ENCODE results near the gene SAMD13.

Gene SAMD13

GRCh38 chr1:84376000-84376910 lies 74.7 kb downstream of the SAMD13 start:
- DNase-seq = no peak

DNA sequence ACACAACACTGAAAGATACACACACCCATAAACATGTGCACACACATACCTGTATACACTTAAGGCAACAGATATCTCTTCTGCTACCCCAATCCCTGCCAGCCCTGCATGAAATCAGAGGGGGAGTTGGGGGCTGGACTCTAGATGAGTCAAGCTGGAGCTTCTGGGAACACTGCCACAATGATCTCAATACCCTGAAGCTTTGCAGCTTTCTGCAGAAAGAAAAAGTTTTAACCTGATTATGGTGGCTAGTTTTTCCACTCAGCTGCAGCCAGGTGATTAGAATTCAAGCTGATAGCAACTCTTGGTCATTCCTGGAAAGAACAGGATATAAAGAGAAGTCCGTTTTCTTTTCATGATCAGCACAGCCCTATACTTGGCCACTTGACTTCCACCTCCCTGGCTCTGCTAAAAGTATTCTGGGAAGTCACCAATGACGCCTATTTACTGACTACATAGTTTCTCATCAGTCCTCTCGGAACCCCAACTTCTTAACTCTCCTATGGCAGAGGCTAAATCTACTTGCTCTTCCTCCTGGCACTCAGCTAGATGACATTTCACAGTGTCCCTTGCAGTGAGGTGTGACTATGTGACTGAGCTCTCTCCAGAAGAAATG lies 76.1 kb downstream of the SAMD13 start:
- no peak for DNase-seq

DNA sequence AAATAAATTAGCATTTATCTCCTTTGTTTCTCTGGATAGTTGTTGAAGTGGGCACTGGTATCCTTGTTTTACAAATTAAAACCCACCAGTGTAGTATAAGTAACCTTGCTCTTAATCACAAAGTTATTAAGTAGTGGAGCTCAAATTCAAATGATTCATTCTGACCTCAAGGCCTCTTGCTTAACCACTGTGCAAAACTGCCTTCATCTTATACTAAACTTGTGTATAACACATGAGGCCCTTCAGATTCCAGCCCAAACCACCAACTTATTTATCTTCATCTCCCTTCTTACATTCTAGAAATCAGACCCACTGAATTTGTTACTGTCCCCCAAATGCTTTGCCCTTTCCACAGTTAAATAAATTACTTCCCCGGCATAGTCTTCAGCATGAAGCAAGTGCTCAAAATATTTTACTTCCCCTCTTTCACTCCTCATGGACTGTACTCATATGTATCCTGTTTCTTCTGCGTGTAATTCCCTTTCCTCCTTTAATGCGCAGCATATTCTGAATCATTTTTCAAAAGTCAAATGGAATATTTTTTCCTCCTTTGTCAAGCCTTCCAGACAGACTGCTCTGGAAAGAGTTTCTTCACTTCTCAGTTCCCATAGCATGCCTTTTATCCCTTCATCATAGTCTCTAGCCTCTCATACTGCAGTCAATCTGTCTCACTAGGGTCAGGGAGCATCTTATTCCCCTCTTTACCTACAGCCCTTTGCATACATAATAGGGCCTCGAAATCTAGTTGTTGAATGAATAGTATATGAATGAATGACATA lies 77.8 kb downstream of the SAMD13 start:
- no peak for DNase-seq

GRCh38 chr1:84379917-84380180 lies 78.3 kb downstream of the SAMD13 start:
- DNase-seq = no peak

GRCh38 chr1:84382127-84382526 lies 80.6 kb downstream of the SAMD13 start:
- DNase-seq = no peak

- no peak for DNase-seq
These were observed 83.8 kb downstream of the SAMD13 start for GRCh38 chr1:84385347-84385746.

DNA sequence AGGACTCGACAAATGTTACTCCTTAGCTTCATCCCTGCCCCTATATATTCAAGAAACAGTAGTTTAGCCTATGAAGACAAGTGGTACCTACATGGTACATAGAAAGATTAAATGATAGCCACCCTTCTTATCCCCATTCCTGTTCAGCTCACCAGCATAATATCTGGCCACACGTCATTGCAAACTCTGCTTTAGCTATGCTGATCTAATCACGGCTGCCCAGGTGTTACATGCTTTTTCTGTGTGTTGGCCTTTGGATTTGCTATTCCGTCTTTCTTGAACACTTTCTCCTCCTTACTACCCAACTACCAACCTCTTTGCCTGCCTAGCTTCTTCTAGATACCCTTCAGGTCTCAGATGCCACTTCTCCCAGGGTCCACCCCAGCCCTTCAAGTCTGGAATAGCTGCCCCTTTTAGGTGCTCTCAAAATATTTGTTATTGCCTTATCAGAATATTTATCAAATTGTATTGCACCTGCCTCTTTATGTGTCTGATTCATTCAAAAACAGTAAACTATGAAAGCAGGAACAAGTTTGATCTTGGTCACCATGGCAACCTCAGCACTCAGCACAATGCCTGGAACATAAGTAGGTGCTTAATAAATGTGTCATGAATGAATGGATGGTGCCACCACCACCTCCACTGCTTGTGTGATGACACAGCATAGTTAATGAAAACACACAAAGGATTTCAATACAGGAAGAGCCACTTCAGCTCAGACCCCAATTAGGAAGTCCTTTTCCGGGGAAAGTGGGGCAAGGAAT lies 85.4 kb downstream of the SAMD13 start:
- DNase-seq = no peak

DNA sequence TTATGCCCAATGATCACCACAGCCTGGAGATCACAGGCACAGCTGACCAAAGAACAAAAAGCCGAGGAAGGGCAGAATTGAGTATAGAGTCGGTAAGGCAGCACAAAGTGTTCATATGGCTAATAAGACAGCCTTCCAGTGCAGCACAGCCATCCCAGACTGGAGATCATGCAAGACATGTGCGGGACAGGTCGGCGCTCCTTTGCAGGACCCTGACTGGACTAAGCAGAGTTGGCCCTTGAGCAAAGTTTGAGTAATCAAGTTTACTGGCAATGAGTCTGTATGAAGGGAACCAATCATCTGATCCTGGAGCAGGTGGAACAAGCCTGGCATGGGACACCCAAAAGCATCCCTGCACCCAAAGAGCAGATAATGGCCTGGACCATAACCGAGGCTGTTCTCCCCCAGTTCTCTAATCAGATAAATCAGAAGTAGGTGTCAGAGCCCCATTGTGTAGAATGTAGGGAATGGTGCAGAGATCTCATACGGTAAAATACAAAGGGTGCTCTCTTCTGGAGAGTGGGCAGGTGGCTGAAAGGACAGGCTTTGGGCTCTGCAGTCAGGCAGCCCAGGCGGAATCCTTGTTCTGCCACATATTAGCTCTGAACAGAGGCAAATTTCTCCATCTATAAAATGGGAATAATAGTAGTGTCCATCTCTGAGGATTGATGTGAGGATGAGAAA lies 86.1 kb downstream of the SAMD13 start:
- no peak for DNase-seq

DNA sequence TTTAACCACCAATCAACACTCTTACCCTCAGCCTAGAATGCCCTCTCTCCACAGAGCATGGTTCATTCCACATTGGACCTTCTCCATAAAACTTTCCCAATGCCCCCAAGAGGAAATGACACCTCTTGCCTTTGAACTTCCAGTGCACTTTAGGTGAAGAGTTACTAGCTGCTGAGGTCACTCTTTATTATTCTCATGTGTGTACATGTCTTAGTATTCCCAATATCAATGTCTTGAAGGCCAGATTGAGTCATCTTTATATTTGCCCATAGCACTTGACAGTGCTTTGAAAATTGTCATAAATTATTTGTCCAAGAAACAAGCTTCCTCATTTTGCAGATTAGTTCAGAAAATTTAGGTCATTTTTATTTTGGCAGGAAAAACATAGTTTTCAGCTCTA lies 88.7 kb downstream of the SAMD13 start:
- no peak for DNase-seq

DNA sequence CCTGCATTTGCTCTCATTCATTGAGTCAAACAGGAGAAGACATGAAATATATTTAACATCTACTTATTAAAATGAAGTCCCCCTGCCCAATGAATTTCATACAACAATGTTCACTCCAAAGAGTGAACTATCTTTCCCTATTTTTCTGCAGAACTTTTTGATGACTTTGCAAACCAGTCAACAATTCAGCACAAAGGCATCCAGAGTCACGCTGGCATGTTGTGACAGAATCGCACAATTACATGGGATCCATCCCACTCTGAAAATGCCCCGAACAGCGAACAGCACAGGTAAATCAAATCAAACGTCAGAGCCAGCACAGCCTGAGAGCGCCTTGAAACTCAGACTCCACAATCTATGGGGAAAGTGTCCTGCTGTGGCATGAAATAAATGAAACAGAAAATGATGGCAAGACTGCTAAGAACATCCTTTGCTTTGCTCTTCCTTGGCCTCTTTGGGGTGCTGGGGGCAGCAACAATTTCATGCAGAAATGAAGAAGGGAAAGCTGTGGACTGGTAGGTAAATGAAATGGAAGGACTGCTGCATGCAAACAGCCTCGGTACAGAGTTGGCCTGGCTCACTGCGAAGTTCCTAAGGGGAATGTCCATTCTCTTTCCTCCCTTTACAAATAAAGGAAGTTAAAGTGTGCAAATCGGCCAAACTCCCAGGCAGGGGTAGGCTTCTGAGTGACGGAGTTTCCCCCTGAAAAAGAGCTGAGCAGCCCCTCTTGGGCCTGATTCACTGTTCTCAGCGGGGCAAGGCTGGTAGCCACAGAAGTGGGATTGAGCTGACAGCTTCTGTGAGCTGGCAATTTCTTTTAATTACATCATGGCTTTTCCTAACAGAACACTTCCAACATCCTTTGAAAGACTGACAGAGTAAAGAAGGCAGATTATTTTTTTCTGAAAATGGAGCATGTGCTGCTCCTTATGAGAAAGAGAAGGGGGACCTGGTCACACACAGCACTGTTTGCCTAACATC lies 97.0 kb downstream of the SAMD13 start, which contains the start of gene DNASE2B:
TSS of gene DNASE2B (plus strand) at position 310 of the 981 bp plus-strand sequence. CDS start at position 391, 81 bp downstream.
- DNase-seq = no peak

Measured in NCI-H1105 treated with DMSO at 0.1 percent for 48 hours (cell line).